ENCODE data around the gene TMEM35A.
"Not testable (repeated sequence)": the region's sequence is repeated elsewhere in the genome, so short reads cannot be mapped to it uniquely, and the experiment has no call there.

Gene TMEM35A

GRCh38 chrX:101078716-101079598 is at the start of gene TMEM35A:
Gene TMEM35A, plus strand, starts transcription at chrX:101078879. Its CDS starts 124 bp downstream, at chrX:101079003.
- DNase-seq: no peak

- no peak for DNase-seq
Observed at GRCh38 chrX:101029665-101030064, 49.0 kb upstream of the TMEM35A start.

- DNase-seq: no peak
Observed at GRCh38 chrX:101037231-101037630, 41.4 kb upstream of the TMEM35A start.

- no peak for DNase-seq
Observed at GRCh38 chrX:101040197-101040596, 38.5 kb upstream of the TMEM35A start.

GRCh38 chrX:101051153-101051548 is 27.5 kb upstream of the TMEM35A start:
- no peak for DNase-seq

- peak; percentile 76 to 78 for DNase-seq
Observed at GRCh38 chrX:101051549-101052302, 27.0 kb upstream of the TMEM35A start, which contains the start of gene TRMT2B. Gene TRMT2B, minus strand, starts transcription at chrX:101052111. Its CDS starts 9,822 bp downstream, at chrX:101042289.

- DNase-seq: not testable (repeated sequence)
Observed at GRCh38 chrX:101056551-101056950, 22.1 kb upstream of the TMEM35A start.

GRCh38 chrX:101057093-101057714 is 21.5 kb upstream of the TMEM35A start:
- DNase-seq: no peak

- DNase-seq: no peak
Observed at GRCh38 chrX:101062176-101062575, 16.5 kb upstream of the TMEM35A start.

- no peak for DNase-seq
Observed at GRCh38 chrX:101071582-101071981, 7.1 kb upstream of the TMEM35A start.

- DNase-seq: no peak
Observed at GRCh38 chrX:101079736-101080270, 1.1 kb downstream of the TMEM35A start.

- DNase-seq: no peak
Observed at GRCh38 chrX:101080326-101081124, 1.8 kb downstream of the TMEM35A start.

GRCh38 chrX:101081231-101081630 is 2.6 kb downstream of the TMEM35A start:
- no peak for DNase-seq

GRCh38 chrX:101091817-101092216 is 13.1 kb downstream of the TMEM35A start:
- DNase-seq: no peak

GRCh38 chrX:101097546-101098453 is 19.1 kb downstream of the TMEM35A start, which contains the start of gene CENPI:
Gene CENPI, plus strand, starts transcription at chrX:101098204. Its CDS starts 2,867 bp downstream, at chrX:101101071.
- peak; percentile 87 to 90 for DNase-seq

GRCh38 chrX:101108284-101108683 is 29.6 kb downstream of the TMEM35A start:
- no peak for DNase-seq

- DNase-seq: no peak
Observed at GRCh38 chrX:101117701-101118100, 39.0 kb downstream of the TMEM35A start.

- DNase-seq: no peak
Observed at GRCh38 chrX:101136235-101136634, 57.6 kb downstream of the TMEM35A start.
